Esophagus (tissue), 2 donors: ENCODE data around the gene RPS3. TPM values are rescaled to one million over a fixed set of nuclear protein-coding genes. Genes with fewer than 3 reads are reported as not detected.

ENCODE experiments used
- H3K27ac ChIP-seq, 2 donors: one replicate each; pipeline ENCODE4 v1.5.1; 2013; ENCODE audit warnings: low read depth in 2 of 2, mild to moderate bottlenecking in 2 of 2, inconsistent platforms in 1 of 2, low read length in 1 of 2, moderate library complexity in 1 of 2
- H3K27me3 ChIP-seq, 2 donors: one replicate each; pipeline ENCODE4 v1.6.1; 2013; ENCODE audit warnings: low read length in 2 of 2, control low read depth in 1 of 2, mild to moderate bottlenecking in 1 of 2; ENCODE audit not compliant: insufficient read depth in 2 of 2, control insufficient read depth in 1 of 2
- H3K36me3 ChIP-seq, 2 donors: one replicate each; pipeline ENCODE4 v1.6.1; 2013; ENCODE audit warnings: low read length in 1 of 2; ENCODE audit not compliant: control insufficient read depth in 2 of 2, insufficient read depth in 2 of 2
- H3K4me1 ChIP-seq, 2 donors: one replicate each; pipeline ENCODE4 v1.6.1; 2013; ENCODE audit warnings: low read length in 1 of 2; ENCODE audit not compliant: control insufficient read depth in 2 of 2, insufficient read depth in 2 of 2
- H3K4me3 ChIP-seq, 2 donors: one replicate each; pipeline ENCODE4 v1.5.1; 2013; ENCODE audit warnings: low read length in 2 of 2, mild to moderate bottlenecking in 2 of 2, low read depth in 1 of 2, moderate library complexity in 1 of 2
- H3K9me3 ChIP-seq, 2 donors: one replicate each; pipeline ENCODE4 v1.6.1; 2013; ENCODE audit warnings: mild to moderate bottlenecking in 2 of 2, low read depth in 1 of 2, low read length in 1 of 2, moderate library complexity in 1 of 2; ENCODE audit not compliant: control insufficient read depth in 2 of 2, insufficient read depth in 1 of 2
- WGBS, 2 donors: extraction: QIAGEN DNeasy Blood & Tissue Kit; methylation state at CpG; one replicate each; pipeline ENCODE4 v1.1.7; 2013; 5-methylcytosine and 5-hydroxymethylcytosine counted together
- polyA plus RNA-seq, 2 donors: library from polyadenylated mRNA; stranded (reverse); fragments of 200-250 nt; gene quantifications; one replicate each; pipeline ENCODE4 v1.2.3, GENCODE V29; 2013
- donor health status: healthy with polysubstance abuse.
- donor health status: Bipolar disorder and iron deficiency.

Gene RPS3
- polyA plus RNA-seq, 2 donors, result 1,864 to 2,574 TPM

- Histone ChIP-seq H3K27me3 (no peaks in the 10 kb centered on the region), H3K4me1 (no peaks in the 10 kb centered on the region), H3K27ac (no peak overlapping the region), H3K36me3 (no peaks in the 10 kb centered on the region), H3K9me3 (no peaks in the 10 kb centered on the region), H3K4me3 (no peak overlapping the region)
- 41 to 65% methylated on average over 10 to 11 of the region's 11 CpGs for WGBS, 2 donors
Observed at GRCh38 chr11:75389276-75389605, 10.1 kb upstream of the RPS3 start.

DNA sequence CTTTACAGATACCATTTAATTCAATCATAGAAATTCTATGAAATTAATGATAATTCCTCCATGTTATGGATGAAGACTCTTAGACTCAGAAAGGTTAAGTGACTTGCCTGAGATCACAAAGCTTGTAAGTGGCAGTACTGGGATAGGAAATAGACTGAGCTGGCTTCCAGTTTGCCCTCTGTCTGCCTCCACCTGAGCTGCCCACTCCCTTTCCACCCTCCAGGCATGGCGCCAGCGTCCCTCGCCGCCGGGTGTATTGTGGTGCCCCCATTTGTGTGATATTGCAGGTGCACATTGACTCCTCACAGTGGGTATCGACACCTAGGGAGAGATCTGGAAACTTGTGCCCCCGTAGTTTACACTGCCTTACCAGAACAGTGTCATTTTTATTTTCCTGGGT lies 9.4 kb upstream of the RPS3 start:
- Histone ChIP-seq H3K27me3 (no peaks in the 10 kb centered on the region), H3K4me1 (no peaks in the 10 kb centered on the region), H3K36me3 (no peaks in the 10 kb centered on the region), H3K4me3 (no peak overlapping the region), H3K9me3 (no peaks in the 10 kb centered on the region), H3K27ac (no peak overlapping the region)
- WGBS, 2 donors, result 87 to 88% methylated on average over 7 of the region's 7 CpGs

GRCh38 chr11:75394085-75394840 lies 5.1 kb upstream of the RPS3 start:
- Histone ChIP-seq H3K9me3 (no peaks in the 10 kb centered on the region), H3K4me3 (no peak overlapping the region), H3K4me1 (no peaks in the 10 kb centered on the region), H3K27me3 (no peaks in the 10 kb centered on the region), H3K36me3 (no peaks in the 10 kb centered on the region), H3K27ac (no peak overlapping the region)
- 79 to 83% methylated on average over 8 of the region's 8 CpGs for WGBS, 2 donors

GRCh38 chr11:75398906-75399305 lies 412 bp upstream of the RPS3 start:
- Histone ChIP-seq H3K36me3 (peaks cover 12 to 20% of the 10 kb centered on the region in 2 donors), H3K27ac (no peak overlapping the region), H3K4me3 (no peak overlapping the region), H3K27me3 (no peaks in the 10 kb centered on the region), H3K4me1 (peaks cover 0 to 4% of the 10 kb centered on the region in 2 donors), H3K9me3 (no peaks in the 10 kb centered on the region)
- WGBS, 2 donors, result 71% methylated on average over 8 of the region's 8 CpGs

- Histone ChIP-seq H3K4me3 (peak overlapping the region; percentile 88 to 95), H3K4me1 (peaks cover 0 to 4% of the 10 kb centered on the region in 2 donors), H3K27me3 (no peaks in the 10 kb centered on the region), H3K27ac (peak overlapping the region; percentile 70 to 88), H3K36me3 (peaks cover 18 to 28% of the 10 kb centered on the region in 2 donors), H3K9me3 (no peaks in the 10 kb centered on the region)
- 5 to 6% methylated on average over 11 of the region's 11 CpGs for WGBS, 2 donors
Observed at GRCh38 chr11:75400146-75400865, 988 bp downstream of the RPS3 start.

- H3K9me3 ChIP-seq, result no peaks in the 10 kb centered on the region
- H3K36me3 ChIP-seq, result peaks cover 22 to 33% of the 10 kb centered on the region in 2 donors
- H3K4me1 ChIP-seq, result peaks cover 0 to 4% of the 10 kb centered on the region in 2 donors
- no peak overlapping the region for H3K27ac ChIP-seq
- 82 to 86% methylated on average over 10 of the region's 10 CpGs for WGBS, 2 donors
- no peak overlapping the region for H3K4me3 ChIP-seq
- no peaks in the 10 kb centered on the region for H3K27me3 ChIP-seq
Observed at GRCh38 chr11:75402002-75402773, 2.9 kb downstream of the RPS3 start.

DNA sequence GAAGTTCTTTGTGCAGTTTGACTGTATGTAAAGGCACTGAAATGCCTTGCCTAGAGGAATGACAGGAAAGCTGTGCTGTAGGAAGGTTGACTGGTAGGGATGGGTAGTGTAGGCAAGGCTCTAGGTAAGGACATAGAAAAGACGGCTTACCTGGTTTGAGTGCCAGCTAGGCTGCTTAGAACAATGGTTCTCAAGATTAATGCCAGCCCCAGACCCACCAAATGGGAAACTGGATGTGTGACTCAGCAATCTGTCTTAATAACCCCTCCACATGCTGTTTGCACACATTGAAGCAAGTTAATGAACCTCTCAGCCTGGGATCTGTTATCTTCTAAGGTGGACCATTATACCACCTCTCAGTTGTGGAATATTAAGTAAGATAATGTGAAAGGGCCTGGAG lies 3.7 kb downstream of the RPS3 start:
- 65 to 77% methylated on average over 1 of the region's 1 CpG for WGBS, 2 donors
- Histone ChIP-seq H3K36me3 (peaks cover 22 to 33% of the 10 kb centered on the region in 2 donors), H3K4me1 (peaks cover 0 to 4% of the 10 kb centered on the region in 2 donors)

DNA sequence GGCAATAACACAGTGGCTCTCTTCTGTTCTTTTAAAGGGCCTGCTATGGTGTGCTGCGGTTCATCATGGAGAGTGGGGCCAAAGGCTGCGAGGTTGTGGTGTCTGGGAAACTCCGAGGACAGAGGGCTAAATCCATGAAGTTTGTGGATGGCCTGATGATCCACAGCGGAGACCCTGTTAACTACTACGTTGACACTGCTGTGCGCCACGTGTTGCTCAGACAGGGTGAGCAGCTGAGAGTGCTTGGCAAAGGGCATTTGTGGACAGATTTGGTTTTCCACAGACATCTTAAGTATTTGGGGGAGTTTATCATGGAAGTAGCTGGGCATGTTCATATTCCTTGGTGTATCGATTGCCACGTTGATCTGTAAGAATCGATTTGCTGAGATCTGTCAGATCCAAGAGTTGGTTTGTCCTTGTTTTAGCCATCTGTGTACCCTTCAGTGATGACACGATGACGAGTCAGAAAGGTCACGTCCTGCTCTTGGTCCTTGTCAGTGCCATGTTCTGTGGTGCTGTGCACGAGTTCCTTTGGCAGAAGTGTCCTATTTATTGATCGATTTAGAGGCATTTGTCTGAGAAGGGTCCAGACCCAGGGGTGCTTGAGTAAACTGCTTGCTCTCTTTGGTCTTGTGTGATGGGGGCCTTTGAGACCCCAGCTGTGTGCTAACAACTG lies 4.8 kb downstream of the RPS3 start:
- peaks cover 22 to 33% of the 10 kb centered on the region in 2 donors for H3K36me3 ChIP-seq
- peaks cover 0 to 4% of the 10 kb centered on the region in 2 donors for H3K4me1 ChIP-seq
- H3K27ac ChIP-seq, result no peak overlapping the region
- no peaks in the 10 kb centered on the region for H3K27me3 ChIP-seq
- H3K9me3 ChIP-seq, result no peaks in the 10 kb centered on the region
- 79 to 80% methylated on average over 15 of the region's 15 CpGs for WGBS, 2 donors
- H3K4me3 ChIP-seq, result no peak overlapping the region

More for the DNA sequence above, 3.7 kb downstream of the RPS3 start:
- no peaks in the 10 kb centered on the region for H3K9me3 ChIP-seq
- H3K27me3 ChIP-seq, result no peaks in the 10 kb centered on the region
- H3K27ac ChIP-seq, result no peak overlapping the region
- no peak overlapping the region for H3K4me3 ChIP-seq

GRCh38 chr11:75406338-75406777 lies 7.0 kb downstream of the RPS3 start:
- Histone ChIP-seq H3K4me1 (peaks cover 0 to 4% of the 10 kb centered on the region in 2 donors), H3K4me3 (no peak overlapping the region), H3K27ac (no peak overlapping the region), H3K36me3 (peaks cover 22 to 33% of the 10 kb centered on the region in 2 donors), H3K27me3 (no peaks in the 10 kb centered on the region), H3K9me3 (no peaks in the 10 kb centered on the region)
- 13 to 17% methylated on average over 1 of the region's 1 CpG for WGBS, 2 donors
